GM19193 (cell line): ENCODE data around the gene SNCA.

Source experiments
- POLR2A ChIP-seq: IDR thresholded peaks from 4 replicates; pipeline ENCODE4 v1.6.1; 2011; ENCODE audit not compliant: insufficient read depth, insufficient read length; ENCODE audit errors: extremely low read depth

SNCA gene

DNA sequence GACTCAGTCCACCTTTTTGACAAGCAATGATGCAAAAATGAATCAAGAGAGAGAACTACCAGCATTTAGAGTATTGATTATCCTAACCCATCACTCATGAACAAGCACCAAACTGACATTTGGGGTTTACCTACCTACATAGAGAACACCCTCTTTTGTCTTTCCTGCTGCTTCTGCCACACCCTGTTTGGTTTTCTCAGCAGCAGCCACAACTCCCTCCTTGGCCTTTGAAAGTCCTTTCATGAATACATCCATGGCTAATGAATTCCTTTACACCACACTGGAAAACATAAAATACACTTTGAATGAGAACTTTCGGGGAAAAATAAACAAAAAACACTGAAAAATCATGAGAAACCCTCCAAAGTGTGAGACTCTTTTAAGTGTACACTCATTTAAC is 1.5 kb downstream of the SNCA start:
- no peak for TF ChIP-seq POLR2A

DNA sequence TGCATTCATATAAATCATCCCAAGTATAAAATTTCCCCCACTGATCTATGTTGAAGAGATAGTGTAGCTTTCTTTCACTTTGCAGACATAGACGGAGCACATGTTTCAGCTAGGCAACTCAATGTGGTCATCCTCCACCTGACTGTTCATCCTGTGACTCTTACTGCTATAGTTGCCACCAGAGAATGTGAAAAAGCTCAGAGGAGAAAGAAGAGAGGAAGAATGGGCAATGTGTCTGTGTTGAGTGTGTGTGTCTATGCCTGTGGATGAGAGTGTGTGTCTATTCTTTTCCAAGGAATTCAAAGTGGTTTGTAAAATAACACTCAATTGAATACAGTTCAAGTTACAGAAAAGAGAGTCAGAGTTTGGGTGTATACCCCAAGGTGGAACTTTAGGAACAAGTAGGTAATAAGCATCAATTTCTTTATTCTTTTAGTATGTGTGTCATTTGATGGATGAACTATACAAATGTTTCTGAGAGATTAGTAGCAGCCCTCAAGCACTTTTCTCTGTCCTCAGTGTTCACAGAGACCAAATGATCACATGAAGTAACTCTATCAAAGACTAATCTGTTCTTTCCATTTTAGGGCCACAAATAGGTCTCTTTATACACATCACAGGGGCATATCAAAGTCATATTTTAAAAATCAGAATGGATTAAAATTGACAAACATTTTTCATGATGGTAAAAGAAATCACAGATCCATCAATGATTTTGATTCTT is 2.3 kb downstream of the SNCA start:
- no peak for TF ChIP-seq POLR2A

DNA sequence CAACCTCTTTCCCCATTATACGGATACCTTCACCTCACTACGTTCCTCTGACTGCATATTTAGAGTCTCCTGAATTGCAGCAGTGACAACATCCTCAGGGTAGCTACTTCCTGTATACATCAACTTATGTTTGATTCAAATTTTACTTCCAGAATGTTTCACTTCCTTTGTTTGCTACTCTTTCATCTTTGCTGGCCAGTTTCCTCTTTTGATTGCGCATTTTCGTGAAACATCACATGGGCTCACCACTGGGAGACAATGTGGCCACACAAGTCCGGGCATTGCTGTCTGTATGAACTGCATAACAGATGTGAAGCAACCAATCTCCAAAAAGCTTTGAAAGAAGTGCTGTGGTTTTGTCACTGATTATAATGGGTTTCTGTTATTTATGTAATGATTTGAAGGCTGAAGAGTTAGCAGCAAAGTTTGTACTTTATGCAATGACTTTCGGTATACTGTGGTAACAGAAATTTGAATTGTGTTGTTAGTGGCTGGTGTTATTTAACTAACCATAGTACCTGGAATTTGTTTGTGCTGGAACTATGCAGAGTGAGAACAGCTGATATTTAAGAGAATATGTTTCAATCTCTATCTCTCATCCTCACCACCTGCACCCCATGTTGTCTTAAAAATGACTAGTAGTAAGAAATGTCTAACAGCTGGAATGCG is 7.4 kb downstream of the SNCA start:
- TF ChIP-seq POLR2A, result no peak

DNA sequence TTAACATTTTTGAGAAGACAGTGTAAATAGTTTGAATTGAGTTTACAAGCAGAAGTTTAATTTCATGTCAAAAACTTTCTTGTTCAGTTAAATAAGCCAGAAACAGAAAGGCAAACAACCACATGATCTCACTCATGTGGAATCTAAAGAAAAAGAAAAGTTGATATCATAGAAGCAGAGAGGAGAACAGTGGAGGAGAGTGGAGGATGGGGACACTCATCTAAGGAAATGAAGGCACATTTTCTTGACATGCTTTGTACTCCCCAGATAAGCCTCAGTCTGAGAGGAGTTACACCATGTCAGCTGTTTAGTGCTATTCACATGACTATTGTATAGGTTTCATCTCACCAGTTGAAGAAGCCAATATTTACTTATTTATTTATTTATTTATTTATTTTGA is 13.5 kb downstream of the SNCA start:
- TF ChIP-seq POLR2A, result no peak

DNA sequence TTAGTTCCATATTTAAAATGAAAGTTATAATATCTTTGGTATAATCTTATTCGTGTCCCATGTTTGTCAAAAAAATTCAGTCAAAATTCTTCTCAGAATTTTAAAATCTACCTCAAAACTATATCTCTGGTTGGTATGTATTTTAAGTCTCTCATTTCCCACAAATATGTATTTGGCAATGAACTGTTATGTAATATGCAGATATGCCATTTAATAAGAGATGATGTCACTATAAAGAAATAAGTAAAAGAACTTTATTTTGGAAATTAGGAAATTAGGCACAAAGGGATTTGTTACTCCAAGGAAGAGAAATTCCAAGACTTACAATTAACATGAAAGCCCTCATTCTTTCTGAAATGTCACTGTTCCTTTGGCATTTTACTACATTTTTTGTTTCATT is 15.3 kb downstream of the SNCA start:
- TF ChIP-seq POLR2A, result no peak

DNA sequence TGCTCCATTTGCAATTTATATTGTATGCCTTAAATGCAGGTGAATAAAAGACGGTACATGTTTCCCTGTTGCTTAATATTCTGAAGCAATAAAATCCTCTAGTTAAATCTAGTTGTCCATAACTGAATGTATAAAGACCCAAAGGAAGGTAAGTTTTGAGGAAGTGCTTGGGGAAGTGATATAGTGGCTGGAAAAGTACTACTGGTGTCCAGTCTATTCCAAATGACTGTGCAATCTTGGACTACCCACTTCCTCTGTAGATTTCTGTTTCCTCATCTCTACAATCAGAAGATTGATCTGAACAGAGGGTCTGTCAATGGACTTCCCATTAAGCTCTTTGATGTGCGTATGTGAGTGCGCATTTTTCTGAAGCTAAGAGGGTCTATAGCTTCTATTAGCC is 17.0 kb downstream of the SNCA start:
- TF ChIP-seq POLR2A, result no peak

DNA sequence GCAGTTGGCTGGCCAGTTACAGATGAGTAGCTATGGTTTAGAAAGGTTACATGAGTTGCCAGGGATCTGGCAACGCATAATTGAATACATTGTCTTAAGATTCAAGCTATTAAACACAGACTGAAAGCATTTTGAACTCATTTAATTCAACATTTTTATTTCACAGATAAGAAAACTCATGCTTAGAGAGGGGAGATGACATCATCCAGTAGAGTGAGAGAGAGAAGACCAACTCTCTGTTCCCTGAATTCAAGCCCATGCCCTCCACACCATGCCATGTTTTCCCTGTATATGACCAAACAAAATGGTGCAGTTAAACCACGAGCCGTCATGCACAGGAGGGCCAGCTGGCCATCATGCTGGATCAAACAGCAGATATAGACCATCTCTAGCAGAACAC is 22.6 kb downstream of the SNCA start:
- TF ChIP-seq POLR2A, result no peak

DNA sequence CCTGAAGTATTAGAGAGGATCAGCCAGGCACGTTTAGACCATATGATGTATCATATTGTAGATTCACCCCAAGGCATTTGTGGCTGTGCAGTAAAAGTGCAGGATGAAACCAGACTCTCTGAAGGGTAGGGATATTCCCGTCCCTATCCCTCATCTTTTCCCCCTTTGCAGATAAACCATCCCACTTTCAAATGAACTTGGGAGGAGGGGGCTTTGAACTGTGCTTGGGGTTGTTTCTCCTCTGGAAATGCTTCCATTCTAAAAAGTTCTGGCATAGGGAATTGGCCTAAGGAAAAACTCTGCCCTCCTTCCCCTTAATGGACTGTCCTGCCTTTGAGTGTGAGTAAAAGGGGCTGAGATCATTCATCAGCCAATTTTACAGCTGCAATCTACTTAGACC is 23.8 kb downstream of the SNCA start:
- TF ChIP-seq POLR2A, result no peak

DNA sequence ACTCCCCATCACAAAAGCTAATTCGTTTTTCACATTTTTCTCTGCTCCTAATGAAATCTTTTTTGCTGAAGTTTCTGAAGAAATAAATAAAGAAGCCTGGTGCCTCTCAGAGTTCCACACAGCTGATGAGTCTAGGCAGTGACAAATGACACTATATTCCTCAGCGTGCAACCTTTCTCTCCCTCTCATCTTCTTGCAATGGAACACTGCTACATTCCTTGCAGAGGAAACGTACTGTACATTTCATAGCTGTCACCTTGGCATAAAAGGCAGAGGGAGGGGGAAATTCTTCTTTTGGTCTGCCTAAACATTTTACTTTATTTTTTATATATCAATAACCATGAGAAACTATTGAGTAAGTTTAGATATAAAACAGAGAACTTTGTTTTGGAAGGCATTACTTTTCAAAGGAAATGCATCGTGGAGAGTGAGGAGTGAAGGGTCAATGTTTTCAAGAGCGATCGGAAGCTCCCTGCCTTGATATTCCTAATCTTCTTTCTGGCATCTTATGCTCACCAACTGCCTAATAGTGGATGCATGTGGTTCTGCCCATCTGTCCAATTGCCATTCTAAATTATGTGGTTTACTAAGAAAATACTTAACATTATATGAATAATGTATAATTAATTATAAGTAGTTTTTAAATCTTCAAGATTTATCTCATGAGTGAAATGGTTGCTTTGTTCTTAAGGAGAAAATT is 29.4 kb downstream of the SNCA start:
- no peak for TF ChIP-seq POLR2A

DNA sequence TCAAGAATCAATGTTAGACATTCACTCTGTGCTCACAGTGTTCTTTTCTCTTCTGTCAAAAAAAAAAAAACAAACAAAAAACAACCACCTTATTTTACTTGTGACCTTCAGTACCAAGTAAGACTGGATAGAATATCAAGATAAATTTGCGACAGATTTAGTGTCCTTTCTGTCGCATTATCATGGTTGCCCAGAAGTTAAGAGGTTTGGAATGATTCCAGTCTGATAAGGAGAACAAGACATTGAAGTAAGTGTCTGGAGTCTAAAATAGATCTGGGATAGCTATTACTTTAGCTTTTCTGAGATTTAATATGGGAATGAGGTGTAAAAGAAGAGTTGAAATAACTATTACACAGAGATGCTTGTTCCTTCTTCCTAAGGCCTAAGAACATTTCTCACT is 31.7 kb downstream of the SNCA start:
- no peak for TF ChIP-seq POLR2A

DNA sequence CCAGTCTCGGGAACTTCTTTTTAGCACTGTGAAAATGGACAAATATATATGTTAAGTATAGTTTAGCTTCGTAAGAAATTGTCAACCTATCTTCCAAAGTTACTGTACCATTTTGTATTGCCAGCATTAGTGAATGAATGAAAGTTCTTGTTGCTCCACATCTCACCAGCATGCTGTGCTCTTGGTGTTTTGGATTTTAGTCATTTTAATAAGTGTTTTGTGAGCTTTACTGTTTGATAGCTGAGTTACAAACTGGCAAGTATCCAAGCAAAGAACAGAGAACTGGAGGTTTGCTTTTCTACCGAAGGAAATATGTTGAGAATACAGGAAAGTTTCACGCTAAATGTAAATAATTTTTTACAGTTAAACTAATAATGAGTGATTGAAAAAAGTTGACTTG is 33.0 kb downstream of the SNCA start:
- TF ChIP-seq POLR2A, result no peak

DNA sequence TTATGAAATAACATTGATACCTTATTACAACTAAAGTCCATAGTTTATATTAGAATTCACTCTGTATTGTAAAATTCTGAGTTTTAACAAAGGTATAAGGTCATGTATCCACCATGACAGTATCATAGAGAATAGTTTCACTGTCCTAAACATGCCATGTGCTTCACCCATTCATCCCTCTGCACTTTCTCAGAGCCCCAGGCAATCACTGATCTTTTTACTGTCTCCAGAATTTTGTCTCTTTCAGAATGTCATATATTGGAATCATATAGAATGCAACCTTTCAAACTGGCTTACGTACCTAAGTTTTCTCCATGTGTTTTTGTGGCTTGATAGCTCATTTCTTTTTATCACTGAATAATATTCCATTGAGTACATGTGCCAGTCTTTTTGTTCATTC is 33.9 kb downstream of the SNCA start:
- TF ChIP-seq POLR2A, result no peak

DNA sequence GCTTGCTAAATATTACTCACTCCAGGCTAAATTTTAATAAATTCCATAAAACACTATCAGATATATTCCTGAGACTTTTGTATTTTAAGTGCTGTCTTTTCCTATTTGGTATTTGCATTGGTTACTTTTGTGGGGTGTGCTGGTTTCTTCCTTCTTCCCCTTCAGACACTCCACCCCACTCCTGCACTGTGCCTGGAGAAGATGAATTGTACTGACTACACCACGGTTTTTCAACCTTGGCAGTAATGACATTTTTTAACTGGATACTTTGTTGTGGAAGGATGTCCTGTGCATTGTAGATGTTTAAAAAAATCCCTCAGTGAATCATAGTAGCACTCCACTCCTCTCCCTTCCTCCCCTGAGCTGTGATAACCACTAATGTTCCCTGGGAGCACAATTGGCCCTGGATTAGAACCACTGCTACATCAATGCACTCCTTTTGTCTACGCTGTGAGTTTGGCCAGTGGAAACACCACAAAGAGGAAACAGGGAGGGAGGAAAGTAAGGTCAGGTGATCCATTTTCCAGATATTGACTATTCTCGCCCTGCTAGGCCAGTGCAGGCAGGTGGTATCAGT is 36.3 kb downstream of the SNCA start:
- TF ChIP-seq POLR2A, result no peak

DNA sequence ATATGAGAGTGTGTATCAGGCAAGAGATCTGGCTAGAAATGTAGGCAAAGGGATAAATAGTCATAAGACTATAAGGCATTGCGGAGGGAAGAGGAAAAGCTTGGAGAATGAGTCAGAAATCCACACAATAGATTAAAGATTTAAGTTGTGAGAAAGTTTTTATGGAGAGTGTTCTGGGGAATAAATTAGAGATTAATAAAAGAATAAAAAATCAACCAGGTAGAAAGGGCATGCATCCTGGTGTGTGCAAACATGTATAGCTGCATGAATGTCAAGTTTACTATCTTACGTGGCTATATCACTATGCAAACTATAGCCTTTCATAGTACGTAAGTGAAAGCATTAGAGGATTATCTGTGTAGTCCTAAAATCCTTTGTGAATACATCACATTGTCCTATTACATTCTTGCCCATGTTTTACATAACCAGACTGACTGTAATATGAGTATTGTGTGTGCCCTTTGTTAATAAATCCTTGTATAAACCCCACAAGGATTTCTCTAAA is 36.9 kb downstream of the SNCA start:
- TF ChIP-seq POLR2A, result no peak

DNA sequence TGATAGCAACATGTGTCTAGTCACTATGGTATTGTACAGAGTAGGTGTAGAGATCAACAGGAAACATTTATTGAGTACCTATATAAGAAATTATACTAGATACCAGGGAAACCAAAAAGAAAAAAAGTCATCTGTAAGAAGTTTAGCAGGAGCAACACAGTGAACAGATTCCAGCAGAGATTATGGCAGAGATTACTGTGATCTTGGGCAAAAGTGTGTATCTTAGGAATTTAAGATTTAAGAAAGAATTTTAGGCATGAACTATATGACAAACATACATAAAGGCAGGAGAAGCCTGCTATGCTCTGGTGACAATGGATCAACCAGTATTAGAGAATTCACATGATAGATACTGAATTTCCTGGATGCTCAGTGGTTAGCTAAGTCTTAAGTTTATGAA is 37.9 kb downstream of the SNCA start:
- TF ChIP-seq POLR2A, result no peak

DNA sequence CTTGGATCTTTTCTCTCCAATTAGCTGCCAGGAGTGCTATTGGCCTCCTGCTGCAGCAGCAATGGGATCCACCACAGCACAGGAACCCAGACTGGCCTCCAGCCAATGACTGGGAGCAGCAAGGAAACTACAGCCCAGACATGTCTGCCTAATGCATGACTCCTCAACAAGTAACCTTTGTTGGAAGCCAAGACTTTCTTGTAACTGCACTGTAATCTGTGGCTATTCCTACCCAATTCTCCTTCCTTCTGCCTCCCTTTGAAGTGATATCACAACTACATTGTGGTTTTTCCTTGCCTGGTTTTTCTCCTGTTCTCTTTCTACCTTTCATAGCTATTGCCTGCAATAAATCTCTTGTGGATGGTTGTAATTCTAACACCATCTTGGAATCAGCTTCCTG is 39.8 kb downstream of the SNCA start:
- no peak for TF ChIP-seq POLR2A
